ENCODE results near the gene RFTN1. TPM values are rescaled to one million over a fixed set of nuclear protein-coding genes. Genes with fewer than 3 reads are reported as not detected.

RFTN1 gene
- total RNA-seq, 1 experiment from 2014 or later = 2.2 TPM

DNA sequence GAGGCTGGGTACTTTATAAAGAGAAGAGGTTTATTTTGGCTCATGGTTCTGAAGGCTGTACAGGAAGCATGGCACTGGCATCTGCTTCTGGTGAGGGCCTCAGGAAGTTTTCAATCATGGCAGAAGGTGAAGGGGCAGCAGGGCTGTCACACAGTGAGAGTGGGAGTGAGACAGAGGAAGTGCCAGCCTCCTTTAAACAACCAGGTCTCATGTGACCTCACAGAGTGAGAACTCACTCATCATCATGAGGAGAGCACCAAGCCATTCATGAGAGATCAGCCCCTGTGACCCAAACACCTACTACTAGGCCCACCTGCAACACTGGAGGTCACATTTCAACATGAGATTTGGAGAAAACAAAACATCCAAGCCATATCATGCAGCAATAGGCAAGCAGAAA lies 9.3 kb upstream of the RFTN1 start:
- TF ChIP-seq, protein P1, sequence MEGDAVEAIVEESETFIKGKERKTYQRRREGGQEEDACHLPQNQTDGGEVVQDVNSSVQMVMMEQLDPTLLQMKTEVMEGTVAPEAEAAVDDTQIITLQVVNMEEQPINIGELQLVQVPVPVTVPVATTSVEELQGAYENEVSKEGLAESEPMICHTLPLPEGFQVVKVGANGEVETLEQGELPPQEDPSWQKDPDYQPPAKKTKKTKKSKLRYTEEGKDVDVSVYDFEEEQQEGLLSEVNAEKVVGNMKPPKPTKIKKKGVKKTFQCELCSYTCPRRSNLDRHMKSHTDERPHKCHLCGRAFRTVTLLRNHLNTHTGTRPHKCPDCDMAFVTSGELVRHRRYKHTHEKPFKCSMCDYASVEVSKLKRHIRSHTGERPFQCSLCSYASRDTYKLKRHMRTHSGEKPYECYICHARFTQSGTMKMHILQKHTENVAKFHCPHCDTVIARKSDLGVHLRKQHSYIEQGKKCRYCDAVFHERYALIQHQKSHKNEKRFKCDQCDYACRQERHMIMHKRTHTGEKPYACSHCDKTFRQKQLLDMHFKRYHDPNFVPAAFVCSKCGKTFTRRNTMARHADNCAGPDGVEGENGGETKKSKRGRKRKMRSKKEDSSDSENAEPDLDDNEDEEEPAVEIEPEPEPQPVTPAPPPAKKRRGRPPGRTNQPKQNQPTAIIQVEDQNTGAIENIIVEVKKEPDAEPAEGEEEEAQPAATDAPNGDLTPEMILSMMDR (conservative IDR thresholded peaks at IDR 0.05) = no peak
- Mint-ChIP-seq H3K9me3 (peaks cover 0 to 3% of the 10 kb centered on the region in 2 experiments; a peak in 1 of 5 replicates), H3K36me3 (ENCODE audit: insufficient read depth in 1 of 3, low read depth in 3 of 3) (no peaks in the 10 kb centered on the region), H3K4me1 (peaks cover 4 to 6% of the 10 kb centered on the region in 2 experiments; a peak in 3 of 4 replicates), H3K27ac (no peak overlapping the region), H3K4me3 (no peak overlapping the region), H3K27me3 (ENCODE audit: low read depth) (peaks cover 2% of the 10 kb centered on the region)
- H3K4me2 ChIP-seq (ENCODE audit: insufficient read depth, insufficient read length, low read length) = no peak overlapping the region
- H2BK15ac ChIP-seq (ENCODE audit: low read depth, low read length) = no peak overlapping the region
- no peak overlapping the region for H3K4ac ChIP-seq (ENCODE audit: low read depth, low read length)
- no peak overlapping the region for H4K8ac ChIP-seq (replicated peaks; ENCODE audit: insufficient read length, low read depth, low read length)
- H3K56ac ChIP-seq (ENCODE audit: insufficient read length, low read depth, low read length) = no peak overlapping the region
- H4K91ac ChIP-seq (ENCODE audit: insufficient read length, low read depth, low read length) = no peak overlapping the region
- H2BK120ac ChIP-seq (ENCODE audit: low read depth, low read length, poor library complexity, severe bottlenecking) = no peak overlapping the region
- H2AK5ac ChIP-seq (ENCODE audit: insufficient read length, low read length) = no peak overlapping the region
- H3K18ac ChIP-seq (ENCODE audit: insufficient read length, low read depth, low read length) = no peak overlapping the region
- H2AFZ ChIP-seq (ENCODE audit: low read length) = no peak overlapping the region
- H2BK20ac ChIP-seq (ENCODE audit: low read depth, low read length, poor library complexity, severe bottlenecking) = no peak overlapping the region
- no peaks in the 10 kb centered on the region for H3K27me3 ChIP-seq (ENCODE audit: insufficient read depth, low read length)
- H2BK12ac ChIP-seq (ENCODE audit: insufficient read length, low read depth, low read length) = no peak overlapping the region
- DNase-seq = no peak
- no peaks in the 10 kb centered on the region for H4K20me1 ChIP-seq (ENCODE audit: control insufficient read depth, insufficient read depth, insufficient read length)
- H3K4me1 ChIP-seq (ENCODE audit: insufficient read depth, low read length) = no peaks in the 10 kb centered on the region
- no peak overlapping the region for H3K27ac ChIP-seq (ENCODE audit: insufficient read length, low read depth, low read length)
- H3K79me1 ChIP-seq (ENCODE audit: insufficient read depth, low read depth, low read length, poor library complexity, severe bottlenecking) = no peaks in the 10 kb centered on the region
- H3K23me2 ChIP-seq (ENCODE audit: insufficient read length, low read depth, low read length, poor library complexity, severe bottlenecking) = no peaks in the 10 kb centered on the region
- H4K5ac ChIP-seq (ENCODE audit: insufficient read length, low read depth, low read length) = no peak overlapping the region
- H3K23ac ChIP-seq (ENCODE audit: insufficient read length, low read depth, low read length) = no peak overlapping the region
- no peak overlapping the region for H2BK5ac ChIP-seq (ENCODE audit: insufficient read length, low read length)
- no peak overlapping the region for H3K9ac ChIP-seq (ENCODE audit: extremely low read depth, insufficient read length, low read length)
- H3K79me2 ChIP-seq (ENCODE audit: insufficient read depth, low read length) = no peaks in the 10 kb centered on the region
- no peaks in the 10 kb centered on the region for H3K9me3 ChIP-seq (ENCODE audit: control insufficient read depth, low read depth, low read length)
- no peak overlapping the region for H3T11ph ChIP-seq (ENCODE audit: low read length)
- H3K14ac ChIP-seq (ENCODE audit: insufficient read depth, low read length) = no peak overlapping the region
